Measurements from ENCODE around the gene UMPS.

UMPS gene

DNA sequence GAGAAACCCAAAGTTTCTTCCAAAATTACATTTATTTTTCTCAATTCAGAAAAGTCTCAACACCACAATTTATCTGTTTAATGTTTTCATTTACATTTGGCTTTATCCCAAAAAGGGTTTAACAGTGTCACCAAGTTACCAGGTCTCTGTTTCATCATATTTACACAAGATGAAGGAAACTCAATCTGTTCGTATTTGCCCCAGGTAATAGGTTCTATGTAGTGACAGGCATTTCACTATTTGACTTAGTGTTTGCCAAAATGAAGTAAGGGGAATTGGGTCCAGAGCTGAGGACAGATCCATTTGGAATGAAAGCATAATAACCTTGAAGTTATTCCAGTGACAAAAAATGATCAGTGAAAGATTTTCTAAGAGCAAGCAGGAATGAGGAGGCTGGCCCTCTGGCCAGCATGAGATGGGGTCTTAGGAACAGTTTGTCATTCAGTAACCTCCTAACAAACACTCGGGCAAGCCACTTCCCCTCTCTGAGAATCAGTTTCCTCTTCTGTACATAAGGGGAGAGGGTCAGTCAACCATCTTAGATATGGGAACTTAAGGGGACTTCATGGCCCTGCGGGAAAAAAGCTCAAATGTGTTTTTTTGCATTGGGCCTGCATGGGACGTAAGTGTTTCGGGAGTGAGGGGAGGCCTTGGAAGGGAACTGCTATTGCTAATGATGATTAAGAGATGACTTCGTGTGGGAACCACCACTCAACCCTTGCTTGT, 31.8 kb downstream of the UMPS start:
- Histone ChIP-seq H3K36me3 (ENCODE audit: low read depth) (peaks cover 12% of the 10 kb centered on the region; the same call in 1 of the 2 replicates), H3K4me3 (ENCODE audit: severe bottlenecking) (no peak overlapping the region), H3K27me3 (ENCODE audit: insufficient read depth, poor library complexity, severe bottlenecking) (no peaks in the 10 kb centered on the region), H3K4me1 (ENCODE audit: insufficient read depth, poor library complexity, severe bottlenecking) (no peaks in the 10 kb centered on the region), H3K27ac (ENCODE audit: poor library complexity, severe bottlenecking) (no peak overlapping the region), H3K9me3 (ENCODE audit: severe bottlenecking) (no peaks in the 10 kb centered on the region)
- TF ChIP-seq, protein P1, sequence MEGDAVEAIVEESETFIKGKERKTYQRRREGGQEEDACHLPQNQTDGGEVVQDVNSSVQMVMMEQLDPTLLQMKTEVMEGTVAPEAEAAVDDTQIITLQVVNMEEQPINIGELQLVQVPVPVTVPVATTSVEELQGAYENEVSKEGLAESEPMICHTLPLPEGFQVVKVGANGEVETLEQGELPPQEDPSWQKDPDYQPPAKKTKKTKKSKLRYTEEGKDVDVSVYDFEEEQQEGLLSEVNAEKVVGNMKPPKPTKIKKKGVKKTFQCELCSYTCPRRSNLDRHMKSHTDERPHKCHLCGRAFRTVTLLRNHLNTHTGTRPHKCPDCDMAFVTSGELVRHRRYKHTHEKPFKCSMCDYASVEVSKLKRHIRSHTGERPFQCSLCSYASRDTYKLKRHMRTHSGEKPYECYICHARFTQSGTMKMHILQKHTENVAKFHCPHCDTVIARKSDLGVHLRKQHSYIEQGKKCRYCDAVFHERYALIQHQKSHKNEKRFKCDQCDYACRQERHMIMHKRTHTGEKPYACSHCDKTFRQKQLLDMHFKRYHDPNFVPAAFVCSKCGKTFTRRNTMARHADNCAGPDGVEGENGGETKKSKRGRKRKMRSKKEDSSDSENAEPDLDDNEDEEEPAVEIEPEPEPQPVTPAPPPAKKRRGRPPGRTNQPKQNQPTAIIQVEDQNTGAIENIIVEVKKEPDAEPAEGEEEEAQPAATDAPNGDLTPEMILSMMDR (IDR thresholded peaks at IDR 0.05; ENCODE audit: poor library complexity, severe bottlenecking), result no peak
- DNase-seq (ENCODE audit: low spot score) (no peak), ATAC-seq (ENCODE audit: low read depth) (no peak)

DNA sequence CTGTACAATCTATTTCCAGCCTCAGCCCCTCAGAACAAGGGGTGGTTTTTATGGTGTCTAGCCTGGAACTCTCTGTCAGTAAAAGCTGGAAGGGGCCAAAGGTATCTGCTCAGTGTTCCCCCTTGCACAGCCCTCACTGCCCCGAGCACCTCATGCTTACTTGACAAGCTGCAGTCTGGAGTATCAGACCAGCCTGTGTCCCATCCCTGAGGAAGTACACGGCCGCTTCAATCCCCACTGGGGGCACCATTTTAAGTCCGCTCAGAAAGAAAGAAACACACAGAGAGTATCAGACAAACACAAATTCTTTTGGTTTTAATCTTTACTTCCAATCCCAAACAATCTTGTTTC, 32.4 kb downstream of the UMPS start:
- Histone ChIP-seq H3K27ac (ENCODE audit: poor library complexity, severe bottlenecking) (no peak overlapping the region), H3K9me3 (ENCODE audit: severe bottlenecking) (no peaks in the 10 kb centered on the region), H3K36me3 (ENCODE audit: low read depth) (peaks cover 13% of the 10 kb centered on the region; the same call in 1 of the 2 replicates), H3K4me3 (ENCODE audit: severe bottlenecking) (no peak overlapping the region), H3K27me3 (ENCODE audit: insufficient read depth, poor library complexity, severe bottlenecking) (no peaks in the 10 kb centered on the region), H3K4me1 (ENCODE audit: insufficient read depth, poor library complexity, severe bottlenecking) (no peaks in the 10 kb centered on the region)
- TF ChIP-seq, protein P1 (IDR thresholded peaks at IDR 0.05; ENCODE audit: poor library complexity, severe bottlenecking), result no peak
- no peak for DNase-seq (ENCODE audit: low spot score)
- no peak for ATAC-seq (ENCODE audit: low read depth)

DNA sequence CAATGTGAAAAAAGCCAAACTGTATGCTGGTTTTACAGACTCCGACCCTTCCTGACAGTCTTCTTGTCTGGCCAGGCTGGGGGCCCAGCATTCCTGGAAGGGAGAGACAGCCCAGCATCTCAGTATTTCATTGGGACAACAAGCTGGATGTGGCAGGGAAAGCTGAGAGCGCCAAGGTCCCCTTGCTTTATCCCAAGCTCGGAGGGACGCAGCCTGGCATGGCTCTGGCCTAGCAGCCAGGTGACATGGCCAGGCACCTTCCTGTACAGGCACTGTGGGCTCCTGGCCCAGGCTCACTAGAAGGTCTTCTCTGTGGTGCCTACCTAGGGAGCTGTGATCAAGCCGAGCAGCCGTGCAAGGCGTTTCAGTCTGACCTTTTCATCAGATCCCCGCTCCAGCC, 33.0 kb downstream of the UMPS start:
- ATAC-seq (ENCODE audit: low read depth), result no peak
- H3K9me3 ChIP-seq (ENCODE audit: severe bottlenecking), result no peaks in the 10 kb centered on the region
- H3K27ac ChIP-seq (ENCODE audit: poor library complexity, severe bottlenecking), result no peak overlapping the region
- H3K27me3 ChIP-seq (ENCODE audit: insufficient read depth, poor library complexity, severe bottlenecking), result no peaks in the 10 kb centered on the region
- H3K4me1 ChIP-seq (ENCODE audit: insufficient read depth, poor library complexity, severe bottlenecking), result no peaks in the 10 kb centered on the region
- DNase-seq (ENCODE audit: low spot score), result no peak
- TF ChIP-seq, protein P1 (IDR thresholded peaks at IDR 0.05; ENCODE audit: poor library complexity, severe bottlenecking), result no peak
- H3K36me3 ChIP-seq (ENCODE audit: low read depth), result peaks cover 14% of the 10 kb centered on the region
- H3K4me3 ChIP-seq (ENCODE audit: severe bottlenecking), result no peak overlapping the region

DNA sequence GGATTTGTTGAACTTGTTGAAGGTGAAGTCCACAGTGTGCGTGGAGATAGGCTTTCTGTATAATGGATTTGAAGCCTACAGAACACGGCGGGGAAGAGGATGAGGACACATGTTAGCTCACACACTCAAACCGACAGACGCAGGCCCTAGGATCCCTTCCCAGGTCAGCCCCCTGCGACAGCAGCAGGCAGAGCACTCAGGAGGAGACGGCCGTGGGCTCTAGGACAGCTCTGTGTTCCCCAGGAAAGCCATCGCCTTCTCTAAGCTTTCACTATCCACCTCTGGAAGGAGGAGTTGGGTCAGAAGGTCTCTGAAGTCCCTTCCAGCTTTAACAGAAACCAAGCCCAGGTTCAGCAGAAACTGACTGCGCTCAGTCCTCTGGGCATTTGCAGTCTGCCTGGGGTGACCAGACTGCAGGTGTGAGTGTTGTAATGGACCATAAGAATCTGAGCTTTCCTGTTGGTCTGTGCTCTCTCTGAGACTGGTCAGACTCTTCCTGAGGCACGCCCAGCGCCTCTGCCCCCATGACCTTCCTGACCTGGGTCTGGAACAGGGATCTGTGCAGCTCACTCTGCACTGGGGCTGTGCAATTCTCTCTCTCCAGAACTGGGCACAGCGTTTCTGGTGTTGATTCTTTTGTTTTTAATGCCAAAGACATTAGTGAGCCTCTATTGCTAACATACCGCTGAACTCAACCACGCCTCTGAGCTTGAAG, 33.5 kb downstream of the UMPS start:
- peaks cover 20% of the 10 kb centered on the region for H3K36me3 ChIP-seq (ENCODE audit: low read depth)
- TF ChIP-seq, protein P1 (IDR thresholded peaks at IDR 0.05; ENCODE audit: poor library complexity, severe bottlenecking), result no peak
- H3K27ac ChIP-seq (ENCODE audit: poor library complexity, severe bottlenecking), result no peak overlapping the region
- H3K27me3 ChIP-seq (ENCODE audit: insufficient read depth, poor library complexity, severe bottlenecking), result no peaks in the 10 kb centered on the region
- no peak for ATAC-seq (ENCODE audit: low read depth)
- no peaks in the 10 kb centered on the region for H3K4me1 ChIP-seq (ENCODE audit: insufficient read depth, poor library complexity, severe bottlenecking)
- H3K4me3 ChIP-seq (ENCODE audit: severe bottlenecking), result no peak overlapping the region
- no peak for DNase-seq (ENCODE audit: low spot score)
- no peaks in the 10 kb centered on the region for H3K9me3 ChIP-seq (ENCODE audit: severe bottlenecking)

DNA sequence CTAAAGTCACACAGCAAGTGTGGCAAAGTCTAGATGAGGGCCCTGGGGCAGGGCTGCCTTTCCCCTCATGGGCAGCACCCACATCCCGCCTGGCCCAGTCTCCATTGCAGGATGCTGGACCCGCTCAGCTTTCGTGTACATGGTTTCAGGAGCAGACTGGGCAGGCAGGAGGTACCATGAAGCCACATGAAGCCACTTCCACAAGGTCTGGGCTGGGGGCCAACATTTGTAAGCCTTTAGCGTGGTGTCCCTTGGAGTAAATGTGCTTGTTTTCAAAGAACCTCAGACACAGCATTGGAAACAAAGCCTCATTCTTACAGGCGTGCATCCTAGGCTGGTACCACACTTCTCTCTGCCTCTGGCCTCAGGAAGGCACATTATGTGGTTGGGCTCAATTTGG, 34.5 kb downstream of the UMPS start:
- H3K36me3 ChIP-seq (ENCODE audit: low read depth), result peaks cover 24% of the 10 kb centered on the region

More for the DNA sequence above, 34.5 kb downstream of the UMPS start:
- TF ChIP-seq, protein P1 (IDR thresholded peaks at IDR 0.05; ENCODE audit: poor library complexity, severe bottlenecking), result no peak
- Histone ChIP-seq H3K4me3 (ENCODE audit: severe bottlenecking) (no peak overlapping the region), H3K27me3 (ENCODE audit: insufficient read depth, poor library complexity, severe bottlenecking) (no peaks in the 10 kb centered on the region), H3K9me3 (ENCODE audit: severe bottlenecking) (no peaks in the 10 kb centered on the region), H3K27ac (ENCODE audit: poor library complexity, severe bottlenecking) (no peak overlapping the region), H3K4me1 (ENCODE audit: insufficient read depth, poor library complexity, severe bottlenecking) (no peaks in the 10 kb centered on the region)
- no peak for ATAC-seq (ENCODE audit: low read depth)
- no peak for DNase-seq (ENCODE audit: low spot score)
